HG02970 (cell line): ENCODE data around the gene HOXA5.

Experiments
- ATAC-seq: cut with Tn5 transposase; IDR thresholded peaks from one replicate; pipeline ENCODE4 v1.9.1; 2021; ENCODE audit warnings: mild to moderate bottlenecking, moderate library complexity, moderate number of reproducible peaks; ENCODE audit not compliant: unreplicated experiment, low FRiP score

The HOXA5 gene

GRCh38 chr7:27099453-27100370 lies 43.8 kb downstream of the HOXA5 start:
- ATAC-seq: no peak

GRCh38 chr7:27098578-27099451 lies 44.7 kb downstream of the HOXA5 start:
- no peak for ATAC-seq

- no peak for ATAC-seq
Observed at GRCh38 chr7:27097686-27098577, 45.5 kb downstream of the HOXA5 start.

- ATAC-seq: no peak
Observed at GRCh38 chr7:27096768-27097514, 46.5 kb downstream of the HOXA5 start.

GRCh38 chr7:27095897-27096767 lies 47.3 kb downstream of the HOXA5 start, which contains the start of gene HOXA1:
TSS of gene HOXA1 (minus strand) at chr7:27096000. CDS start at chr7:27095912, 88 bp downstream.
- peak; percentile 82 for ATAC-seq

- ATAC-seq: peak; percentile 3
Observed at GRCh38 chr7:27095050-27095896, 48.2 kb downstream of the HOXA5 start.

GRCh38 chr7:27094304-27095049 lies 49.0 kb downstream of the HOXA5 start:
- ATAC-seq: no peak

- ATAC-seq: no peak
Observed at GRCh38 chr7:27093184-27093895, 50.1 kb downstream of the HOXA5 start.

GRCh38 chr7:27092819-27093110 lies 50.7 kb downstream of the HOXA5 start:
- ATAC-seq: no peak

- ATAC-seq: no peak
Observed at GRCh38 chr7:27091941-27092818, 51.3 kb downstream of the HOXA5 start.

GRCh38 chr7:27091105-27091504 lies 52.4 kb downstream of the HOXA5 start:
- no peak for ATAC-seq
